Common myeloid progenitor, CD34-positive (primary cell): ENCODE measurements around the gene TSPYL2. TPM values are rescaled to one million over a fixed set of nuclear protein-coding genes. Genes with fewer than 3 reads are reported as not detected.
A peak's percentile ranks its signal among the peaks of the same experiment; 100 is the strongest.

ENCODE experiments used
- CTCF ChIA-PET: fragments of 350-600 bp; sonication (Branson Sonifier 250); formaldehyde crosslinking; loops from one replicate; lab custom pipeline; 2021; ENCODE audit warnings: antibody characterized with exemption; lab: Charles Lee
- POLR2A ChIA-PET: fragments of 350-600 bp; sonication (Branson Sonifier 250); formaldehyde crosslinking; loops from one replicate; lab custom pipeline; 2021; ENCODE audit warnings: antibody characterized with exemption; lab: Charles Lee
- DNase-seq, 3 donors: peaks; one replicate each; pipeline versions ENCODE4 v3.0.0 to v3.0.0-alpha.2; 2013
- H3K27ac ChIP-seq, 2 experiments: 1 replicate in 1 of 2; 2 replicates in 1 of 2; pipeline ENCODE4 v1.7.0; 2013; ENCODE audit warnings: inconsistent platforms in 2 of 2, low read length in 2 of 2, mild to moderate bottlenecking in 2 of 2, low read depth in 1 of 2, moderate library complexity in 1 of 2; ENCODE audit not compliant: severe bottlenecking in 2 of 2, insufficient read depth in 1 of 2, poor library complexity in 1 of 2
- H3K27me3 ChIP-seq, 5 experiments: replicated peaks in 2 of 5; 1 replicate in 3 of 5; 2 replicates in 2 of 5; pipeline versions ENCODE4 v1.6.1 to v1.7.0; 2013; ENCODE audit warnings: low read length in 4 of 5, mild to moderate bottlenecking in 2 of 5, moderate library complexity in 2 of 5, inconsistent platforms in 1 of 5; ENCODE audit not compliant: insufficient read depth in 5 of 5, control insufficient read depth in 4 of 5
- H3K36me3 ChIP-seq, 4 experiments: 1 replicate in 2 of 4; 2 replicates in 2 of 4; pipeline versions ENCODE4 v1.6.1 to v1.7.0; 2013; ENCODE audit warnings: low read length in 3 of 4, control low read depth in 1 of 4, mild to moderate bottlenecking in 1 of 4; ENCODE audit not compliant: control insufficient read depth in 4 of 4, insufficient read depth in 4 of 4
- H3K4me1 ChIP-seq, 4 experiments: 1 replicate in 3 of 4; 2 replicates in 1 of 4; pipeline versions ENCODE4 v1.6.1 to v1.7.1; 2013; ENCODE audit warnings: low read length in 3 of 4, mild to moderate bottlenecking in 3 of 4, control low read depth in 1 of 4, inconsistent platforms in 1 of 4, moderate library complexity in 1 of 4; ENCODE audit not compliant: control insufficient read depth in 4 of 4, insufficient read depth in 4 of 4; ENCODE audit errors: control extremely low read depth in 1 of 4
- H3K4me3 ChIP-seq, 7 experiments: 1 replicate in 4 of 7; 2 replicates in 3 of 7; pipeline versions ENCODE4 v1.5.1 to v1.7.0; 2013; ENCODE audit warnings: mild to moderate bottlenecking in 7 of 7, low read length in 6 of 7, moderate library complexity in 6 of 7, inconsistent platforms in 2 of 7, low read depth in 2 of 7, control low read depth in 1 of 7; ENCODE audit not compliant: insufficient read depth in 4 of 7, control insufficient read depth in 1 of 7; ENCODE audit errors: extremely low read depth in 1 of 7
- H3K9me3 ChIP-seq, 5 experiments: 1 replicate in 4 of 5; 2 replicates in 1 of 5; pipeline versions ENCODE4 v1.6.1 to v1.7.1; 2013; ENCODE audit warnings: low read length in 4 of 5, mild to moderate bottlenecking in 2 of 5, inconsistent platforms in 1 of 5, low read depth in 1 of 5, moderate library complexity in 1 of 5; ENCODE audit not compliant: control insufficient read depth in 4 of 5, insufficient read depth in 2 of 5; ENCODE audit errors: control extremely low read depth in 1 of 5
- WGBS: methylation state at CpG from one replicate; pipeline ENCODE4 v1.1.5; 2013; ENCODE audit not compliant: insufficient coverage; 5-methylcytosine and 5-hydroxymethylcytosine counted together
- polyA plus RNA-seq: library from polyadenylated mRNA; unstranded; fragments of 120-200 nt; gene quantifications from one replicate; pipeline ENCODE4 v1.2.1, GENCODE V29; 2013

The TSPYL2 gene
- 61.6 TPM for polyA plus RNA-seq

- ChIA-PET POLR2A (interaction anchor here (1.0 to 1.3 kb wide), 2 partner anchors 9 to 11 kb away, joined by 4 to 7 read pairs; no protein-coding TSS in a partner anchor), CTCF (no interaction called here)
- Histone ChIP-seq H3K4me1 (peaks cover 2 to 14% (median 6%) of the 10 kb centered on the region in 4 experiments), H3K27ac (peak within 1 kb of the TSS; percentile 62 to 81), H3K27me3 (peaks cover 0 to 27% (median 0%) of the 10 kb centered on the region in 5 experiments), H3K9me3 (no peaks in the 10 kb centered on the region), H3K4me3 (peak within 1 kb of the TSS; percentile 58 to 82 (median 70)), H3K36me3 (peaks cover 2 to 15% (median 9%) of the 10 kb centered on the region in 4 experiments)
- WGBS = 37% methylated on average over 67 of the region's 86 CpGs
- peak; percentile 95 to 98 (median 97) for DNase-seq
Observed at GRCh38 chrX:53081925-53082772, at the start of gene TSPYL2. Gene TSPYL2, plus strand, starts transcription at chrX:53082367. Its CDS starts 132 bp downstream, at chrX:53082499.

GRCh38 chrX:53036149-53036548, 46.0 kb upstream of the TSPYL2 start:
- ChIA-PET POLR2A (no interaction called here), CTCF (no interaction called here)
- no peak for DNase-seq
- no peaks in the 10 kb centered on the region for H3K9me3 ChIP-seq
- no peak overlapping the region for H3K27ac ChIP-seq
- no peaks in the 10 kb centered on the region for H3K4me1 ChIP-seq
- no peaks in the 10 kb centered on the region for H3K36me3 ChIP-seq
- H3K27me3 ChIP-seq = peaks cover 0 to 25% (median 3%) of the 10 kb centered on the region in 5 experiments
- H3K4me3 ChIP-seq = no peak overlapping the region
- WGBS = 89% methylated on average over 4 of the region's 5 CpGs

- no peak overlapping the region for H3K27ac ChIP-seq
- ChIA-PET CTCF (no interaction called here), POLR2A (no interaction called here)
- H3K27me3 ChIP-seq = peaks cover 0 to 28% (median 3%) of the 10 kb centered on the region in 5 experiments
- DNase-seq = no peak
- WGBS = 100% methylated on average over 2 of the region's 4 CpGs
- H3K4me1 ChIP-seq = no peaks in the 10 kb centered on the region
- no peaks in the 10 kb centered on the region for H3K9me3 ChIP-seq
- no peaks in the 10 kb centered on the region for H3K36me3 ChIP-seq
- H3K4me3 ChIP-seq = no peak overlapping the region
Observed at GRCh38 chrX:53039236-53039635, 42.9 kb upstream of the TSPYL2 start.

- H3K4me3 ChIP-seq = no peak overlapping the region
- no peaks in the 10 kb centered on the region for H3K36me3 ChIP-seq
- DNase-seq = no peak
- peaks cover 0 to 22% (median 0%) of the 10 kb centered on the region in 5 experiments for H3K27me3 ChIP-seq
- 97% methylated on average over 5 of the region's 5 CpGs for WGBS
- CTCF ChIA-PET = interaction anchor here (1.1 kb wide), 1 partner anchor 20 kb away, joined by 4 read pairs; no protein-coding TSS in a partner anchor
- no peaks in the 10 kb centered on the region for H3K9me3 ChIP-seq
- peaks cover 0 to 9% (median 4%) of the 10 kb centered on the region in 4 experiments for H3K4me1 ChIP-seq
- H3K27ac ChIP-seq = no peak overlapping the region
- POLR2A ChIA-PET = no interaction called here
Observed at GRCh38 chrX:53044995-53045394, 37.2 kb upstream of the TSPYL2 start.

DNA sequence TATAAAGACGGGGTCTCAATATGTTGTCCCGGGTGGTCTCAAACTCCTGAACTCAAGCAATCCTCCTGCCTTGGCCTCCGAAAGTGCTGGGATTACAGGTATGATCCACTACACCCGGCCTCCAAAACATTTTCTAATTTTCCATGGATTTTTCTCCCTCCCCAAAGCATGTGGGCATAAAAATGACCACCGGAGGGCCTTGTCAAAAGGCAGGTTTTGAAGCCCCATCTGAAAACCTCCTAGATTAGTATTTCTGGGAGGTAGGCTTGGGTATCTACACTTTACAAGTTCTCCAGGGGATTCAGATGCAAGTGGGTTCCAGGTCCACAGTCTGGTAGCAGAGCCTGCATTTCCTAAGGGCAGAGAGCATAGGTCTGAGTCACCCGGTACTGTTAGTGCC, 34.9 kb upstream of the TSPYL2 start:
- CTCF ChIA-PET = no interaction called here
- peak in 2 of 3 donors; percentile 28 to 33 for DNase-seq
- Histone ChIP-seq H3K9me3 (no peaks in the 10 kb centered on the region), H3K36me3 (no peaks in the 10 kb centered on the region), H3K27me3 (peaks cover 0 to 16% (median 0%) of the 10 kb centered on the region in 5 experiments), H3K4me1 (peaks cover 0 to 9% (median 4%) of the 10 kb centered on the region in 4 experiments), H3K4me3 (no peak overlapping the region), H3K27ac (no peak overlapping the region)
- WGBS = 90% methylated on average over 4 of the region's 6 CpGs
- POLR2A ChIA-PET = no interaction called here

- no peak within 1 kb of the TSS for H3K27ac ChIP-seq
- H3K4me1 ChIP-seq = peaks cover 0 to 9% (median 4%) of the 10 kb centered on the region in 4 experiments
- ChIA-PET POLR2A (no interaction called here), CTCF (no interaction called here)
- H3K4me3 ChIP-seq = peak within 1 kb of the TSS in 6 of 7 experiments; percentile 20 to 81 (median 54)
- peaks cover 0 to 11% (median 0%) of the 10 kb centered on the region in 5 experiments for H3K27me3 ChIP-seq
- H3K9me3 ChIP-seq = no peaks in the 10 kb centered on the region
- DNase-seq = peak in 2 of 3 donors; percentile 21 to 33
- WGBS = 28% methylated on average over 10 of the region's 38 CpGs
- no peaks in the 10 kb centered on the region for H3K36me3 ChIP-seq
Observed at GRCh38 chrX:53048169-53049126, 33.7 kb upstream of the TSPYL2 start, which contains the start of gene GPR173. Gene GPR173, plus strand, starts transcription at chrX:53048789. Its CDS starts 27,833 bp downstream, at chrX:53076622.
